ENCODE data around the gene GHRL. TPM values are rescaled to one million over a fixed set of nuclear protein-coding genes. Genes with fewer than 3 reads are reported as not detected.

GHRL gene
- total and polyA plus RNA-seq, 8 donors: 5.1 to 22.0 (median 6.7) TPM

GRCh38 chr3:10328460-10329071 is 35.8 kb upstream of the GHRL start:
- DNase-seq (peak in 1 of 6 donors; percentile 22), ATAC-seq (no peak)

GRCh38 chr3:10327592-10327991 is 34.8 kb upstream of the GHRL start:
- no peak overlapping the region for H3K4me3 ChIP-seq
- FAIRE-seq (no peak), DNase-seq (no peak), ATAC-seq (no peak)
- H3K9me3 ChIP-seq: no peaks in the 10 kb centered on the region
- H3K4me1 ChIP-seq: no peaks in the 10 kb centered on the region
- intact Hi-C loops (cut with DNase I): no loop called here
- WGBS, 2 donors: 41 to 47% methylated on average over 10 of the region's 10 CpGs
- no peaks in the 10 kb centered on the region for H3K27me3 ChIP-seq
- TF ChIP-seq CTCF (IDR thresholded peaks at IDR 0.05): no peak
- no peak overlapping the region for H3K27ac ChIP-seq
- no peaks in the 10 kb centered on the region for H3K36me3 ChIP-seq

More at GRCh38 chr3:10328460-10329071, 35.8 kb upstream of the GHRL start:
- no peaks in the 10 kb centered on the region for H3K36me3 ChIP-seq
- WGBS, 2 donors: 23 to 25% methylated on average over 31 of the region's 31 CpGs
- H3K27ac ChIP-seq: no peak overlapping the region
- TF ChIP-seq CTCF (IDR thresholded peaks at IDR 0.05): no peak
- no peaks in the 10 kb centered on the region for H3K9me3 ChIP-seq
- H3K27me3 ChIP-seq: no peaks in the 10 kb centered on the region
- intact Hi-C loops (cut with DNase I): no loop called here
- FAIRE-seq: no peak
- no peaks in the 10 kb centered on the region for H3K4me1 ChIP-seq
- H3K4me3 ChIP-seq: no peak overlapping the region

GRCh38 chr3:10322352-10322710 is 29.6 kb upstream of the GHRL start:
- Histone ChIP-seq H3K36me3 (peaks cover 0 to 6% (median 0%) of the 10 kb centered on the region in 3 donors), H3K9me3 (no peaks in the 10 kb centered on the region), H3K27me3 (no peaks in the 10 kb centered on the region), H3K4me1 (no peaks in the 10 kb centered on the region), H3K27ac (no peak overlapping the region), H3K4me3 (no peak overlapping the region)
- DNase-seq (no peak), FAIRE-seq (no peak), ATAC-seq (no peak)
- intact Hi-C loops (cut with DNase I): no loop called here
- 74 to 92% methylated on average over 1 of the region's 1 CpG for WGBS, 2 donors
- no peak for TF ChIP-seq CTCF (IDR thresholded peaks at IDR 0.05)

- FAIRE-seq: no peak
- peak overlapping the region in 1 of 4 donors; percentile 91 for H3K4me3 ChIP-seq
- 84 to 88% methylated on average over 8 of the region's 8 CpGs for WGBS, 2 donors
Observed at GRCh38 chr3:10321630-10322351, 29.0 kb upstream of the GHRL start.

More at GRCh38 chr3:10321630-10322351, 29.0 kb upstream of the GHRL start:
- DNase-seq (no peak), ATAC-seq (no peak)
- no peak for TF ChIP-seq CTCF (IDR thresholded peaks at IDR 0.05)
- intact Hi-C loops (cut with DNase I): no loop called here
- H3K27ac ChIP-seq: no peak overlapping the region
- H3K9me3 ChIP-seq: no peaks in the 10 kb centered on the region
- H3K36me3 ChIP-seq: peaks cover 0 to 7% (median 0%) of the 10 kb centered on the region in 3 donors
- no peaks in the 10 kb centered on the region for H3K4me1 ChIP-seq
- H3K27me3 ChIP-seq: no peaks in the 10 kb centered on the region
